Common myeloid progenitor, CD34-positive (primary cell): ENCODE measurements around the gene STAT5A.

Source experiments
- CTCF ChIA-PET: fragments of 350-600 bp; sonication (Branson Sonifier 250); formaldehyde crosslinking; loops from one replicate; lab custom pipeline; 2021; ENCODE audit warnings: antibody characterized with exemption; lab: Charles Lee
- POLR2A ChIA-PET: fragments of 350-600 bp; sonication (Branson Sonifier 250); formaldehyde crosslinking; loops from one replicate; lab custom pipeline; 2021; ENCODE audit warnings: antibody characterized with exemption; lab: Charles Lee
- DNase-seq, 3 donors: peaks; one replicate each; pipeline versions ENCODE4 v3.0.0 to v3.0.0-alpha.2; 2013
- H3K27ac ChIP-seq, 2 experiments: 1 replicate in 1 of 2; 2 replicates in 1 of 2; pipeline ENCODE4 v1.7.0; 2013; ENCODE audit warnings: inconsistent platforms in 2 of 2, low read length in 2 of 2, mild to moderate bottlenecking in 2 of 2, low read depth in 1 of 2, moderate library complexity in 1 of 2; ENCODE audit not compliant: severe bottlenecking in 2 of 2, insufficient read depth in 1 of 2, poor library complexity in 1 of 2
- H3K27me3 ChIP-seq, 5 experiments: replicated peaks in 2 of 5; 1 replicate in 3 of 5; 2 replicates in 2 of 5; pipeline versions ENCODE4 v1.6.1 to v1.7.0; 2013; ENCODE audit warnings: low read length in 4 of 5, mild to moderate bottlenecking in 2 of 5, moderate library complexity in 2 of 5, inconsistent platforms in 1 of 5; ENCODE audit not compliant: insufficient read depth in 5 of 5, control insufficient read depth in 4 of 5
- H3K36me3 ChIP-seq, 4 experiments: 1 replicate in 2 of 4; 2 replicates in 2 of 4; pipeline versions ENCODE4 v1.6.1 to v1.7.0; 2013; ENCODE audit warnings: low read length in 3 of 4, control low read depth in 1 of 4, mild to moderate bottlenecking in 1 of 4; ENCODE audit not compliant: control insufficient read depth in 4 of 4, insufficient read depth in 4 of 4
- H3K4me1 ChIP-seq, 4 experiments: 1 replicate in 3 of 4; 2 replicates in 1 of 4; pipeline versions ENCODE4 v1.6.1 to v1.7.1; 2013; ENCODE audit warnings: low read length in 3 of 4, mild to moderate bottlenecking in 3 of 4, control low read depth in 1 of 4, inconsistent platforms in 1 of 4, moderate library complexity in 1 of 4; ENCODE audit not compliant: control insufficient read depth in 4 of 4, insufficient read depth in 4 of 4; ENCODE audit errors: control extremely low read depth in 1 of 4
- H3K4me3 ChIP-seq, 7 experiments: 1 replicate in 4 of 7; 2 replicates in 3 of 7; pipeline versions ENCODE4 v1.5.1 to v1.7.0; 2013; ENCODE audit warnings: mild to moderate bottlenecking in 7 of 7, low read length in 6 of 7, moderate library complexity in 6 of 7, inconsistent platforms in 2 of 7, low read depth in 2 of 7, control low read depth in 1 of 7; ENCODE audit not compliant: insufficient read depth in 4 of 7, control insufficient read depth in 1 of 7; ENCODE audit errors: extremely low read depth in 1 of 7
- H3K9me3 ChIP-seq, 5 experiments: 1 replicate in 4 of 5; 2 replicates in 1 of 5; pipeline versions ENCODE4 v1.6.1 to v1.7.1; 2013; ENCODE audit warnings: low read length in 4 of 5, mild to moderate bottlenecking in 2 of 5, inconsistent platforms in 1 of 5, low read depth in 1 of 5, moderate library complexity in 1 of 5; ENCODE audit not compliant: control insufficient read depth in 4 of 5, insufficient read depth in 2 of 5; ENCODE audit errors: control extremely low read depth in 1 of 5
- WGBS: methylation state at CpG from one replicate; pipeline ENCODE4 v1.1.5; 2013; ENCODE audit not compliant: insufficient coverage; 5-methylcytosine and 5-hydroxymethylcytosine counted together

Gene STAT5A

DNA sequence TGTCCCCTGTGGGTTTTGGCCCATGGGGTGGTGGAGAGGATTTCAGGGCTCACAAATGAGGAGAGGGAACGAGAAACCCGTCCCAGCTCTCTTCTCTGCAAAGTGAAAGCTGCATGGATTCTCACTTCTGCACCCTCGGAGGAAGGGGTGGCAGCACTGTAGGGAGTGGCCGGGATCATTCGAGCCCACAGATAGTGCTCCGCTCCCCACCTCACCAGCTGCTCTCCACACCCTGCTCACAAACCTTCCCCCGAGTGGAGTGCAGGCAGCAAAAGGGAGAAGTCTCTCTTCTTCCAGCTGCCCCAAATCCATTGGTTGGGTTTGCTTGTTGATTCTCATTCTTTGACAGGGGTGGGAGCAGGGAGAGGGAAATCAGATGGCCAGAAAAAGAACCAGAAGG lies 20.1 kb downstream of the STAT5A start:
- POLR2A ChIA-PET: no interaction called here
- no peaks in the 10 kb centered on the region for H3K9me3 ChIP-seq
- H3K36me3 ChIP-seq: peaks cover 10 to 79% (median 71%) of the 10 kb centered on the region in 4 experiments
- CTCF ChIA-PET: interaction anchor here (1.0 to 12.4 kb wide), 7 partner anchors 10 to 185 kb away, joined by 4 to 132 read pairs (median 8); partner anchors contain the start of gene STAT5A
- H3K4me1 ChIP-seq: peaks cover 9 to 41% (median 35%) of the 10 kb centered on the region in 4 experiments
- peak overlapping the region in 1 of 2 experiments; percentile 99 for H3K27ac ChIP-seq
- DNase-seq: no peak
- WGBS: 80% methylated on average over 2 of the region's 7 CpGs
- H3K4me3 ChIP-seq: no peak overlapping the region
- no peaks in the 10 kb centered on the region for H3K27me3 ChIP-seq

GRCh38 chr17:42309142-42309541 lies 20.8 kb downstream of the STAT5A start:
- no peaks in the 10 kb centered on the region for H3K9me3 ChIP-seq
- DNase-seq: no peak
- peaks cover 10 to 79% (median 69%) of the 10 kb centered on the region in 4 experiments for H3K36me3 ChIP-seq
- CTCF ChIA-PET: interaction anchor here (0.5 to 12.4 kb wide), 9 partner anchors 14 to 185 kb away, joined by 3 to 132 read pairs (median 5); partner anchors contain the start of gene STAT5A
- no peak overlapping the region for H3K4me3 ChIP-seq
- peak overlapping the region; percentile 58 to 99 for H3K27ac ChIP-seq
- H3K27me3 ChIP-seq: no peaks in the 10 kb centered on the region
- peaks cover 16 to 48% (median 42%) of the 10 kb centered on the region in 4 experiments for H3K4me1 ChIP-seq
- POLR2A ChIA-PET: no interaction called here
- 98% methylated on average over 7 of the region's 9 CpGs for WGBS

DNA sequence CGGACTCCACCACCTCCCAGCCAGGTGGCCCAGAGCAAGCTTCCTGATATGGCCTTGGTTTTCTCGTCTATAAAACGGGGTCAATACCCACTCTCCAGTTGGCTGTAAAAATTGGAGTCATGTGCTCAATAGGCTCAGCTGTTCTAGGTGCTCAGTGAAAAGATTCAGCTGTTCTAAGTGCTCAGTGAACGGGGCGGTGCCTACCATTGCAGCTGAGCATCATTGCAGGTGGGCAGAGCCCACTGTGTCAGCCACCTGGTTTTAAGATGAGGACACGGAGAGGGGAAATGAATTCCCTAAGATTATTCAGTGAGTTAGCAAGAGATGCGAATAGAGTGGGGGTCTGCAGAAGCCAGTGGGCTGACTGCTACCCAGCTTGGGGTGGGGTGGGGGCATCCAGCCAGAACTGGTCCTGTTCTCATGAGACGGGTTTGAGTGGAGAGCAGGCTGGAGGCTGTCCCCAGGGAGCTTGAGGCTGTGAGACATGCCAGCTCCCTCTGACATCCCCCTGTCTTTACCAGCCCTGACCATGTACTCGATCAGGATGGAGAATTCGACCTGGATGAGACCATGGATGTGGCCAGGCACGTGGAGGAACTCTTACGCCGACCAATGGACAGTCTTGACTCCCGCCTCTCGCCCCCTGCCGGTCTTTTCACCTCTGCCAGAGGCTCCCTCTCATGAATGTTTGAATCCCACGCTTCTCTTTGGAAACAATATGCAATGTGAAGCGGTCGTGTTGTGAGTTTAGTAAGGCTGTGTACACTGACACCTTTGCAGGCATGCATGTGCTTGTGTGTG lies 21.9 kb downstream of the STAT5A start:
- Histone ChIP-seq H3K27ac (peak overlapping the region; percentile 58 to 99), H3K27me3 (no peaks in the 10 kb centered on the region), H3K9me3 (no peaks in the 10 kb centered on the region), H3K36me3 (peaks cover 6 to 74% (median 62%) of the 10 kb centered on the region in 4 experiments), H3K4me3 (no peak overlapping the region), H3K4me1 (peaks cover 23 to 59% (median 52%) of the 10 kb centered on the region in 4 experiments)
- DNase-seq: no peak
- ChIA-PET POLR2A (interaction anchor here (3.7 kb wide), 1 partner anchor 21 kb away, joined by 29 read pairs; the partner anchor contains the start of gene STAT5A), CTCF (interaction anchor here (0.7 to 12.4 kb wide), 9 partner anchors 12 to 207 kb away, joined by 3 to 132 read pairs (median 7); partner anchors contain the start of genes STAT3 and STAT5A)
- WGBS: 95% methylated on average over 15 of the region's 19 CpGs

DNA sequence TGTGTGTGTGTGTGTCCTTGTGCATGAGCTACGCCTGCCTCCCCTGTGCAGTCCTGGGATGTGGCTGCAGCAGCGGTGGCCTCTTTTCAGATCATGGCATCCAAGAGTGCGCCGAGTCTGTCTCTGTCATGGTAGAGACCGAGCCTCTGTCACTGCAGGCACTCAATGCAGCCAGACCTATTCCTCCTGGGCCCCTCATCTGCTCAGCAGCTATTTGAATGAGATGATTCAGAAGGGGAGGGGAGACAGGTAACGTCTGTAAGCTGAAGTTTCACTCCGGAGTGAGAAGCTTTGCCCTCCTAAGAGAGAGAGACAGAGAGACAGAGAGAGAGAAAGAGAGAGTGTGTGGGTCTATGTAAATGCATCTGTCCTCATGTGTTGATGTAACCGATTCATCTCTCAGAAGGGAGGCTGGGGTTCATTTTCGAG lies 22.5 kb downstream of the STAT5A start:
- Histone ChIP-seq H3K4me3 (no peak overlapping the region), H3K9me3 (no peaks in the 10 kb centered on the region), H3K4me1 (peaks cover 23 to 65% (median 59%) of the 10 kb centered on the region in 4 experiments), H3K36me3 (peaks cover 6 to 75% (median 58%) of the 10 kb centered on the region in 4 experiments), H3K27ac (peak overlapping the region; percentile 41 to 99), H3K27me3 (no peaks in the 10 kb centered on the region)
- POLR2A ChIA-PET: interaction anchor here (1.9 to 3.7 kb wide), 4 partner anchors 10 to 95 kb away, joined by 12 to 36 read pairs (median 24); partner anchors contain the start of genes STAT3 and STAT5A
- CTCF ChIA-PET: interaction anchor here (0.7 to 12.4 kb wide), 9 partner anchors 9 to 207 kb away, joined by 3 to 132 read pairs (median 8); partner anchors contain the start of genes STAT3 and STAT5A
- DNase-seq: no peak
- 91% methylated on average over 8 of the region's 9 CpGs for WGBS

DNA sequence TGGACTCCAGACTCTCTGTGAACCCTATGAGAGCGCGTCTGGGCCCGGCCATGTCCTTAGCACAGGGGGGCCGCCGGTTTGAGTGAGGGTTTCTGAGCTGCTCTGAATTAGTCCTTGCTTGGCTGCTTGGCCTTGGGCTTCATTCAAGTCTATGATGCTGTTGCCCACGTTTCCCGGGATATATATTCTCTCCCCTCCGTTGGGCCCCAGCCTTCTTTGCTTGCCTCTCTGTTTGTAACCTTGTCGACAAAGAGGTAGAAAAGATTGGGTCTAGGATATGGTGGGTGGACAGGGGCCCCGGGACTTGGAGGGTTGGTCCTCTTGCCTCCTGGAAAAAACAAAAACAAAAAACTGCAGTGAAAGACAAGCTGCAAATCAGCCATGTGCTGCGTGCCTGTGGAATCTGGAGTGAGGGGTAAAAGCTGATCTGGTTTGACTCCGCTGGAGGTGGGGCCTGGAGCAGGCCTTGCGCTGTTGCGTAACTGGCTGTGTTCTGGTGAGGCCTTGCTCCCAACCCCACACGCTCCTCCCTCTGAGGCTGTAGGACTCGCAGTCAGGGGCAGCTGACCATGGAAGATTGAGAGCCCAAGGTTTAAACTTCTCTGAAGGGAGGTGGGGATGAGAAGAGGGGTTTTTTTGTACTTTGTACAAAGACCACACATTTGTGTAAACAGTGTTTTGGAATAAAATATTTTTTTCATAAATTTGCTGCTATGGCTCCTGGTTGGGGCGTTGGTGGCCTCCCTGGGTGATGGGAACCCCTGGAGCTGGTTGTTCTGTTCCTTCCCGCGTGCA lies 23.1 kb downstream of the STAT5A start:
- Histone ChIP-seq H3K4me1 (peaks cover 23 to 71% (median 63%) of the 10 kb centered on the region in 4 experiments), H3K36me3 (peaks cover 6 to 72% (median 54%) of the 10 kb centered on the region in 4 experiments), H3K27me3 (no peaks in the 10 kb centered on the region), H3K9me3 (no peaks in the 10 kb centered on the region), H3K4me3 (peak overlapping the region in 4 of 7 experiments; percentile 31 to 48 (median 44)), H3K27ac (peak overlapping the region; percentile 41 to 99)
- peak in 2 of 3 donors; percentile 76 to 80 for DNase-seq
- POLR2A ChIA-PET: interaction anchor here (0.5 to 3.7 kb wide), 13 partner anchors 10 to 94 kb away, joined by 3 to 36 read pairs (median 5); partner anchors contain the start of genes STAT3, STAT5A and STAT5B
- CTCF ChIA-PET: interaction anchor here (0.7 to 12.4 kb wide), 17 partner anchors 10 to 206 kb away, joined by 3 to 132 read pairs (median 5); partner anchors contain the start of genes STAT3 and STAT5A
- WGBS: 38% methylated on average over 15 of the region's 19 CpGs

DNA sequence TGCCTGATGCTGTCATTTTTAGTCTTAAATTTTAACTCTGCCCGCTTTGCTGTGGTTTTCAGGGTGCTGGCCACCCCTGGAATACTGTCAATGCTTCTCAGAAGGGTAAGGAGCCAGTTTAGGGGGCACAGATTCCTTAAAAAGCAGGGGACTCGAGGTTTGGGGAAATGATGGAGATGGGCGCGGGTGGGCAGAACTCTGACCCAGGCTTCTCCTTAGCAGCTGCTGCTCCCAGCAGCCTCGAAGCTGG lies 23.7 kb downstream of the STAT5A start:
- Histone ChIP-seq H3K27me3 (no peaks in the 10 kb centered on the region), H3K36me3 (peaks cover 6 to 72% (median 56%) of the 10 kb centered on the region in 4 experiments), H3K27ac (peak overlapping the region; percentile 41 to 99), H3K9me3 (no peaks in the 10 kb centered on the region), H3K4me3 (peak overlapping the region in 4 of 7 experiments; percentile 30 to 48 (median 44)), H3K4me1 (peaks cover 23 to 76% (median 68%) of the 10 kb centered on the region in 4 experiments)
- no peak for DNase-seq
- ChIA-PET CTCF (interaction anchor here (1.0 to 12.4 kb wide), 18 partner anchors 11 to 204 kb away, joined by 3 to 132 read pairs (median 6); partner anchors contain the start of gene STAT3), POLR2A (interaction anchor here (0.5 to 3.7 kb wide), 14 partner anchors 9 to 111 kb away, joined by 3 to 36 read pairs (median 4); partner anchors contain the start of genes CAVIN1, STAT3, STAT5A and STAT5B)
- 0% methylated on average over 5 of the region's 5 CpGs for WGBS
